GM12865 (cell line): Measurements from ENCODE around the gene NRP2.

ENCODE experiments used
- DNase-seq: peaks from one replicate; pipeline ENCODE4 v3.0.0; 2010; ENCODE audit warnings: low read depth
- H3K4me3 ChIP-seq: 2 replicates; pipeline ENCODE4 v1.5.1; 2011; ENCODE audit warnings: mild to moderate bottlenecking, low read depth, low read length, control low read depth
- TF ChIP-seq, protein P1 (sequence below): IDR thresholded peaks from 2 replicates; pipeline ENCODE4 v1.5.1; 2011; ENCODE audit warnings: low read length, control low read depth, low read depth, inconsistent platforms; ENCODE audit not compliant: insufficient read depth; ENCODE audit errors: missing control alignments

The NRP2 gene

DNA sequence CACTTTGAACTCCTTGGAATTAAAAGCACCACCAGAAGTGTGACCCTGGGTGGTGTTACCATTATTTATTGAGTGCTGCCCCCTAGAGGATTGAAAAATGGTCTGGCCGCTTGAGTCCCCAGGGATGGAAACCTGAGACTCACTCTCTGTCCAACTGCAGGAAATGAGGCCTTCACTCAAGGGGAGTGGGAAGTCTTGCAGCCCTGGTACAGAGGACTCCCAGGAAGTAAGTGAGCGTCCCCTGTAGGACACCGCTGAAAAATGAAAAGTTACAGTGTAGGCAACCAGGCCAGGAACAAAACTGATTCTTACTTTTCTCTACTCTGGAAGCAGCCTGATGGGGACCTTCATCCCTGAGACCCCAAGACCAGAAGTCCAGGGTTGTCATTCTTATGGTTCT lies 2.2 kb upstream of the NRP2 start:
- DNase-seq: peak; percentile 77
- no peak overlapping the region for H3K4me3 ChIP-seq
- TF ChIP-seq, protein P1, sequence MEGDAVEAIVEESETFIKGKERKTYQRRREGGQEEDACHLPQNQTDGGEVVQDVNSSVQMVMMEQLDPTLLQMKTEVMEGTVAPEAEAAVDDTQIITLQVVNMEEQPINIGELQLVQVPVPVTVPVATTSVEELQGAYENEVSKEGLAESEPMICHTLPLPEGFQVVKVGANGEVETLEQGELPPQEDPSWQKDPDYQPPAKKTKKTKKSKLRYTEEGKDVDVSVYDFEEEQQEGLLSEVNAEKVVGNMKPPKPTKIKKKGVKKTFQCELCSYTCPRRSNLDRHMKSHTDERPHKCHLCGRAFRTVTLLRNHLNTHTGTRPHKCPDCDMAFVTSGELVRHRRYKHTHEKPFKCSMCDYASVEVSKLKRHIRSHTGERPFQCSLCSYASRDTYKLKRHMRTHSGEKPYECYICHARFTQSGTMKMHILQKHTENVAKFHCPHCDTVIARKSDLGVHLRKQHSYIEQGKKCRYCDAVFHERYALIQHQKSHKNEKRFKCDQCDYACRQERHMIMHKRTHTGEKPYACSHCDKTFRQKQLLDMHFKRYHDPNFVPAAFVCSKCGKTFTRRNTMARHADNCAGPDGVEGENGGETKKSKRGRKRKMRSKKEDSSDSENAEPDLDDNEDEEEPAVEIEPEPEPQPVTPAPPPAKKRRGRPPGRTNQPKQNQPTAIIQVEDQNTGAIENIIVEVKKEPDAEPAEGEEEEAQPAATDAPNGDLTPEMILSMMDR: peak; percentile 60

- no peak for DNase-seq
- TF ChIP-seq, protein P1: no peak
Measured at GRCh38 chr2:205680903-205681302, 1.4 kb upstream of the NRP2 start.

GRCh38 chr2:205681401-205682238 lies 681 bp upstream of the NRP2 start:
- peak; percentile 34 for DNase-seq
- TF ChIP-seq, protein P1: no peak
- peak overlapping the region; percentile 48 for H3K4me3 ChIP-seq

More at GRCh38 chr2:205680903-205681302, 1.4 kb upstream of the NRP2 start:
- no peak overlapping the region for H3K4me3 ChIP-seq

DNA sequence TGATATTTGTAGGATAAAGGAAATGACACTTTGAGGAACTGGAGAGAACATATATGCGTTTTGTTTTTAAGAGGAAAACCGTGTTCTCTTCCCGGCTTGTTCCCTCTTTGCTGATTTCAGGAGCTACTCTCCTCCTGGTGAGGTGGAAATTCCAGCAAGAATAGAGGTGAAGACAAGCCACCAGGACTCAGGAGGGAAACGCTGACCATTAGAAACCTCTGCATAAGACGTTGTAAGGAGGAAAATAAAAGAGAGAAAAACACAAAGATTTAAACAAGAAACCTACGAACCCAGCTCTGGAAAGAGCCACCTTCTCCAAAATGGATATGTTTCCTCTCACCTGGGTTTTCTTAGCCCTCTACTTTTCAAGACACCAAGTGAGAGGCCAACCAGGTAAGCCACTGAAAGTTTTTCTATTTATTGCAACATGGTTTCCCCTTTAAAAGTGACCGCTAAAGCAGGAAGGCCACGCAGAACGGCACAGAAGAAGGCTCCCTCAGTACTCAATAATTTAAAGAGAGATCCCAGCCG lies 735 bp downstream of the NRP2 start:
- peak overlapping the region; percentile 48 for H3K4me3 ChIP-seq
- DNase-seq: no peak
- TF ChIP-seq, protein P1: no peak

- TF ChIP-seq, protein P1: no peak
- no peak overlapping the region for H3K4me3 ChIP-seq
- no peak for DNase-seq
Measured at GRCh38 chr2:205683502-205684367, 1.4 kb downstream of the NRP2 start.

- DNase-seq: no peak
- H3K4me3 ChIP-seq: no peak overlapping the region
- TF ChIP-seq, protein P1: no peak
Measured at GRCh38 chr2:205684871-205685313, 2.6 kb downstream of the NRP2 start.
